H1 (cell line): ENCODE measurements around the gene DTL. TPM values are rescaled to one million over a fixed set of nuclear protein-coding genes. Genes with fewer than 3 reads are reported as not detected.

Experiments used
- EZH2 ChIP-seq: fragments of 200-600 bp; sonication (generic); IDR thresholded peaks from 2 replicates; pipeline ENCODE4 v1.7.1; 2012; ENCODE audit warnings: low read depth, mild to moderate bottlenecking, moderate library complexity, low read length, inconsistent platforms; ENCODE audit not compliant: severe bottlenecking
- polyA plus RNA-seq, 7 experiments: library from polyadenylated mRNA; depleted of rRNA in 3 of 7; stranded (reverse) in 5 of 7; unstranded in 2 of 7; fragments of >200 nt in 5 of 7; fragments of 200-250 nt in 2 of 7; gene quantifications; 1 replicate in 5 of 7; 2 replicates in 1 of 7; 4 replicates in 1 of 7; pipeline versions ENCODE4 v1.2.1 to v1.2.3, GENCODE V29; 2011 to 2013; ENCODE audit warnings: missing spikeins in 2 of 7, mixed read lengths in 2 of 7
- total RNA-seq: library from RNA; stranded (reverse); fragmentation: NEBNext Ultra II Directional; extraction: Animal tissue kit (Norgen Biotek cat#: 25700); gene quantifications from 2 replicates; pipeline ENCODE4 v1.2.1, GENCODE V29; 2021

The DTL gene
- total and polyA plus RNA-seq, 2 of the 8 experiments (the other 6 are each of a cell fraction or from before 2014, with no cell fraction given), result 36.0 to 46.9 TPM

- TF ChIP-seq EZH2, result no peak
Observed at GRCh38 chr1:212129781-212130180, 94.2 kb downstream of the DTL start (continued).
